HepG2 (cell line): ENCODE results near the gene PLCB1. TPM values are rescaled to one million over a fixed set of nuclear protein-coding genes. Genes with fewer than 3 reads are reported as not detected.

Experiments
- ATAC-seq: fragments of 200-7000 bp; cut with Tn5 transposase; 3 replicates; pipeline ENCODE4 v1.9.1; 2020; ENCODE audit warnings: mild to moderate bottlenecking, moderate library complexity
- BruUV-seq: library from RNA; stranded (reverse); fragments of 400-500 nt; replicated peaks from 2 replicates; lab custom pipeline; 2021; lab: Mats Ljungman, UMichigan
- CTCF ChIA-PET: fragments of 300-600 bp; formaldehyde crosslinking; extraction: SDS; loops from one replicate; lab custom pipeline; 2021; ENCODE audit warnings: low total read pairs, inconsistent platforms, low intra/inter-chr PET ratio; lab: Yijun Ruan, JAX
- POLR2A ChIA-PET: fragments of 350-600 bp; sonication (Branson Sonifier 250); formaldehyde crosslinking; loops from one replicate; lab custom pipeline; 2020; ENCODE audit warnings: antibody characterized with exemption, inconsistent platforms; lab: Yijun Ruan, JAX
- DNase-seq: peaks from one replicate; pipeline ENCODE4 v3.0.0-alpha.2; 2015; ENCODE audit warnings: low spot score
- FAIRE-seq: peaks from 3 replicates; lab custom pipeline; 2011; peaks lifted over from hg19 to GRCh38; lab: Jason Lieb, UNC
- H2AFZ ChIP-seq: one replicate; pipeline ENCODE4 v1.6.1; 2011; ENCODE audit warnings: low read length, inconsistent platforms
- H3K27ac ChIP-seq: fragments of 300-600 bp; 3 replicates; pipeline ENCODE4 v1.8.0; 2011; ENCODE audit warnings: mixed run types, mild to moderate bottlenecking, mixed read lengths, low read length, inconsistent platforms; ENCODE audit not compliant: insufficient read depth; ENCODE audit errors: extremely low read length
- H3K27me3 ChIP-seq, 2 experiments: fragments of 200-600 bp in 1 of 2; 2 replicates in 1 of 2; 3 replicates in 1 of 2; pipeline versions ENCODE4 v1.6.0 to v1.8.0; 2011; ENCODE audit warnings: low read length in 2 of 2, mild to moderate bottlenecking in 2 of 2, moderate library complexity in 2 of 2, inconsistent platforms in 1 of 2; ENCODE audit not compliant: insufficient read depth in 2 of 2, control insufficient read depth in 1 of 2
- H3K36me3 ChIP-seq, 2 experiments: fragments of 200-600 bp in 1 of 2; replicated peaks in 1 of 2; 2 replicates in 1 of 2; 3 replicates in 1 of 2; pipeline versions ENCODE4 v1.5.1 to v1.8.0; 2011; ENCODE audit warnings: low read length in 2 of 2, inconsistent platforms in 1 of 2; ENCODE audit not compliant: insufficient read depth in 2 of 2, control insufficient read depth in 1 of 2
- H3K4me1 ChIP-seq: 2 replicates; pipeline ENCODE4 v1.5.1; 2012; ENCODE audit warnings: low read length, inconsistent platforms; ENCODE audit not compliant: insufficient read depth
- H3K4me2 ChIP-seq: 2 replicates; pipeline ENCODE4 v1.6.0; 2011; ENCODE audit warnings: low read depth, low read length, inconsistent platforms
- H3K4me3 ChIP-seq, 3 experiments: fragments of 200-600 bp in 1 of 3; sonication (generic), shearing (Covaris generic) in 1 of 3; replicated peaks in 1 of 3; 2 replicates each; pipeline ENCODE4 v1.5.1; 2011 to 2016; ENCODE audit warnings: low read length in 3 of 3, inconsistent platforms in 2 of 3, low read depth in 2 of 3, mild to moderate bottlenecking in 2 of 3, control low read depth in 1 of 3, mixed read lengths in 1 of 3; ENCODE audit not compliant: insufficient read depth in 1 of 3
- H3K79me2 ChIP-seq: one replicate; pipeline ENCODE4 v1.6.1; 2011; ENCODE audit warnings: low read length, inconsistent platforms; ENCODE audit not compliant: insufficient read depth
- H3K9ac ChIP-seq: 2 replicates; pipeline ENCODE4 v1.6.0; 2011; ENCODE audit warnings: mild to moderate bottlenecking, low read depth, low read length, inconsistent platforms; ENCODE audit not compliant: insufficient read depth
- H3K9me3 ChIP-seq: 2 replicates; pipeline ENCODE4 v1.5.1; 2012; ENCODE audit warnings: mild to moderate bottlenecking, low read length
- H4K20me1 ChIP-seq: 2 replicates; pipeline ENCODE4 v1.6.0; 2011; ENCODE audit warnings: inconsistent platforms, mild to moderate bottlenecking, low read length, moderate library complexity; ENCODE audit not compliant: insufficient read depth
- AFF4 ChIP-seq: sonication (generic); formaldehyde crosslinking; IDR thresholded peaks from 2 replicates; pipeline ENCODE4 v1.4.0; 2020; ENCODE audit warnings: missing genetic modification reagents
- ARID2 ChIP-seq: sonication (generic); formaldehyde crosslinking; IDR thresholded peaks from 2 replicates; pipeline ENCODE4 v1.8.1; 2022; ENCODE audit warnings: mild to moderate bottlenecking, missing genetic modification reagents, borderline replicate concordance
- GABPB1 ChIP-seq: IDR thresholded peaks from 2 replicates; pipeline ENCODE4 v1.6.1; 2016; ENCODE audit warnings: mild to moderate bottlenecking, missing genetic modification reagents, moderate library complexity, missing compliant biosample characterization
- HOMEZ ChIP-seq: IDR thresholded peaks from 2 replicates; pipeline ENCODE4 v1.6.1; 2016; ENCODE audit warnings: low read depth
- RAD21 ChIP-seq: fragments of 450-650 bp; formaldehyde crosslinking; IDR thresholded peaks from 2 replicates; pipeline ENCODE4 v1.5.0; 2020; ENCODE audit warnings: mild to moderate bottlenecking
- SNRNP70 ChIP-seq: fragments of 200-400 bp; formaldehyde crosslinking; IDR thresholded peaks from 2 replicates; pipeline ENCODE4 v1.6.1; 2017; ENCODE audit warnings: mild to moderate bottlenecking, low read depth, low read length, moderate library complexity
- TRIM22 ChIP-seq: fragments of 450-650 bp; IDR thresholded peaks from 2 replicates; pipeline ENCODE4 v1.6.1; 2017
- YEATS4 ChIP-seq: sonication (generic); formaldehyde crosslinking; IDR thresholded peaks from 2 replicates; pipeline ENCODE4 v1.4.0; 2020; ENCODE audit warnings: missing genetic modification reagents, borderline replicate concordance
- ZFX ChIP-seq: sonication (generic); formaldehyde crosslinking; IDR thresholded peaks from 2 replicates; pipeline ENCODE4 v1.4.0; 2020; ENCODE audit warnings: mild to moderate bottlenecking, low read depth, missing genetic modification reagents, moderate library complexity
- ZIK1 ChIP-seq: sonication (generic); formaldehyde crosslinking; IDR thresholded peaks from 2 replicates; pipeline ENCODE4 v1.5.0; 2020; ENCODE audit warnings: mild to moderate bottlenecking, low read depth, missing genetic modification reagents, borderline replicate concordance
- ZNF546 ChIP-seq: sonication (generic); formaldehyde crosslinking; conservative IDR thresholded peaks from 2 replicates; pipeline ENCODE4 v1.8.1; 2023; ENCODE audit warnings: mild to moderate bottlenecking, missing genetic modification reagents
- ZNF557 ChIP-seq: sonication (generic); formaldehyde crosslinking; IDR thresholded peaks from 2 replicates; pipeline ENCODE4 v1.4.0; 2020; ENCODE audit warnings: missing genetic modification reagents
- ZNF768 ChIP-seq: sonication (generic); formaldehyde crosslinking; IDR thresholded peaks from 2 replicates; pipeline ENCODE4 v1.4.0; 2020; ENCODE audit warnings: missing genetic modification reagents
- WGBS: methylation state at CpG from one replicate; pipeline ENCODE4 v1.1.6; 2017; ENCODE audit warnings: low lambda C conversion rate; 5-methylcytosine and 5-hydroxymethylcytosine counted together
- in situ Hi-C: cut with HindIII; loops from 2 replicates; pipeline ENCODE4 v1.10.0; 2017; ENCODE audit warnings: low pct_unique_long_range_greater_than_20kb; ENCODE audit not compliant: extremely low pct_ligation_motif_present
- intact Hi-C: fragments of 100-400 bp; cut with micrococcal nuclease; formaldehyde crosslinking; loops from one replicate; pipeline ENCODE4 v1.10.0; 2022; ENCODE audit not compliant: unreplicated experiment
- polyA plus RNA-seq, 8 experiments: library from polyadenylated mRNA; depleted of rRNA in 3 of 8; stranded (reverse) in 7 of 8; unstranded in 1 of 8; fragments of >200 nt; fragmentation: Illumina TruSeq in 4 of 8; extraction: Trizol in 4 of 8; gene quantifications; 2 replicates each; pipeline versions ENCODE4 v1.2.1 to v1.2.3, GENCODE V29; 2011 to 2016; ENCODE audit warnings: low read depth in 4 of 8, missing spikeins in 1 of 8, mixed read lengths in 1 of 8; ENCODE audit not compliant: insufficient read depth in 1 of 8
- total RNA-seq, 5 experiments: library from RNA; depleted of rRNA; stranded (reverse); fragments of >200 nt; fragmentation: Illumina TruSeq; extraction: Trizol; gene quantifications; 2 replicates each; pipeline ENCODE4 v1.2.3, GENCODE V29; 2016; ENCODE audit warnings: low read depth in 1 of 5

PLCB1 gene
- total and polyA plus RNA-seq, 2 of the 13 experiments (the other 11 are each of a cell fraction or from before 2014, with no cell fraction given): 42.4 to 55.9 TPM

GRCh38 chr20:8616792-8617191 is 484.7 kb downstream of the PLCB1 start:
- POLR2A ChIA-PET: no interaction called here
- TF ChIP-seq GABPB1 (CRISPR knock-in tag): no peak
- TF ChIP-seq ZNF768 (CRISPR knock-in tag): no peak
- no peaks in the 10 kb centered on the region for H3K9me3 ChIP-seq
- CTCF ChIA-PET: no interaction called here
- BruUV-seq: no TSS peak
- H3K4me3 ChIP-seq: no peak overlapping the region
- in situ Hi-C loops: no loop called here
- no peak for ATAC-seq
- H3K4me1 ChIP-seq: no peaks in the 10 kb centered on the region
- no peaks in the 10 kb centered on the region for H3K79me2 ChIP-seq
- no peak overlapping the region for H3K27ac ChIP-seq
- no peak overlapping the region for H3K9ac ChIP-seq
- no peak overlapping the region for H2AFZ ChIP-seq
- no peaks in the 10 kb centered on the region for H4K20me1 ChIP-seq
- H3K36me3 ChIP-seq: no peaks in the 10 kb centered on the region
- no peaks in the 10 kb centered on the region for H3K27me3 ChIP-seq
- no peak overlapping the region for H3K4me2 ChIP-seq
- FAIRE-seq: no peak
- no peak for DNase-seq
- intact Hi-C loops: no loop called here

- BruUV-seq: no TSS peak
- CTCF ChIA-PET: no interaction called here
Observed at GRCh38 chr20:8621001-8621400, 488.9 kb downstream of the PLCB1 start.

More at GRCh38 chr20:8621001-8621400, 488.9 kb downstream of the PLCB1 start:
- Histone ChIP-seq H3K27ac (no peak overlapping the region), H3K4me3 (no peak overlapping the region), H3K4me1 (no peaks in the 10 kb centered on the region), H3K4me2 (no peak overlapping the region), H3K9ac (no peak overlapping the region), H3K36me3 (no peaks in the 10 kb centered on the region), H2AFZ (no peak overlapping the region), H3K9me3 (no peaks in the 10 kb centered on the region), H3K27me3 (no peaks in the 10 kb centered on the region), H3K79me2 (no peaks in the 10 kb centered on the region), H4K20me1 (no peaks in the 10 kb centered on the region)
- FAIRE-seq: no peak
- intact Hi-C loops (no loop called here), in situ Hi-C loops (no loop called here)
- POLR2A ChIA-PET: no interaction called here
- 96% methylated on average over 3 of the region's 3 CpGs for WGBS
- no peak for ATAC-seq
- TF ChIP-seq SNRNP70 (no peak), YEATS4 (CRISPR knock-in tag) (no peak), ZNF557 (CRISPR knock-in tag) (no peak), TRIM22 (no peak), ARID2 (CRISPR knock-in tag) (no peak), ZNF546 (CRISPR knock-in tag) (no peak), HOMEZ (CRISPR knock-in tag) (no peak), ZFX (CRISPR knock-in tag) (no peak), ZIK1 (CRISPR knock-in tag) (no peak), AFF4 (no peak), RAD21 (CRISPR knock-in tag) (no peak)
- DNase-seq: no peak
